ENCODE data around the gene DDX4.
"Not testable (repeated sequence)": the region's sequence is repeated elsewhere in the genome, so short reads cannot be mapped to it uniquely, and the experiment has no call there.

Gene DDX4

DNA sequence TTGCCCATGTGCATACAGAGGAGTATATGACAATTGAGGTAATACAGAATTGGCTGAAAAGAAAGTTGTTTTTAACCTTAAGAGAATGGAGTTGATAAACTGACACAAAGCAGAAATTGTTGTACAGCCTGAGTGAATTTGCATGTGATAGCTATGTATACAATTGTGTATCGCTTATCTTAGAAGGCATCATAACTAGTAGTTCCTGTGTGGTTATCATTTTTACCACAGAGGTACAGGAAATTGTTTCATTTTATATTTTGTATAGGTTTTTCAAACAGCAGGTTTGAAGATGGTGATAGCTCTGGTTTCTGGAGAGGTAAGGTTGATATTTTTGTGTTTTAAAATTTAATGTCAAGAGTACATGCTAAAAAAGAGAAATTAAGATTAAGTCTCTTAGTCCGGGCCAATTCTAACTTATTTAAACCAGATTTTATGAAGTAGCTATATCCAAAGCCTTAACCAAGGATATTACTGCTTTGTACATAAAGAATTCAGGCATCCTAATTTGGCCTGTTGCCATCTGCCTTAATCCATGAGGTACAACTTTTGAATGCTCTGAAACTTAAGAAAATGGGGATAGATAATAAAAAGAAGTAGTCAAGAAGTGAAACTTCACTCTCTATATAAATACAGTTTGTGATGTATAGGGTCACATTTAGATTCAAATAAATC, 26.0 kb downstream of the DDX4 start:
- no peak for DNase-seq (ENCODE audit: extremely low spot score)
- POLR2A ChIA-PET: no interaction called here
- TF ChIP-seq, protein P1, sequence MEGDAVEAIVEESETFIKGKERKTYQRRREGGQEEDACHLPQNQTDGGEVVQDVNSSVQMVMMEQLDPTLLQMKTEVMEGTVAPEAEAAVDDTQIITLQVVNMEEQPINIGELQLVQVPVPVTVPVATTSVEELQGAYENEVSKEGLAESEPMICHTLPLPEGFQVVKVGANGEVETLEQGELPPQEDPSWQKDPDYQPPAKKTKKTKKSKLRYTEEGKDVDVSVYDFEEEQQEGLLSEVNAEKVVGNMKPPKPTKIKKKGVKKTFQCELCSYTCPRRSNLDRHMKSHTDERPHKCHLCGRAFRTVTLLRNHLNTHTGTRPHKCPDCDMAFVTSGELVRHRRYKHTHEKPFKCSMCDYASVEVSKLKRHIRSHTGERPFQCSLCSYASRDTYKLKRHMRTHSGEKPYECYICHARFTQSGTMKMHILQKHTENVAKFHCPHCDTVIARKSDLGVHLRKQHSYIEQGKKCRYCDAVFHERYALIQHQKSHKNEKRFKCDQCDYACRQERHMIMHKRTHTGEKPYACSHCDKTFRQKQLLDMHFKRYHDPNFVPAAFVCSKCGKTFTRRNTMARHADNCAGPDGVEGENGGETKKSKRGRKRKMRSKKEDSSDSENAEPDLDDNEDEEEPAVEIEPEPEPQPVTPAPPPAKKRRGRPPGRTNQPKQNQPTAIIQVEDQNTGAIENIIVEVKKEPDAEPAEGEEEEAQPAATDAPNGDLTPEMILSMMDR (IDR thresholded peaks at IDR 0.05; ENCODE audit: control extremely low read depth, extremely low read depth, low read depth, missing control alignments): no peak
- CTCF ChIA-PET: no interaction called here

DNA sequence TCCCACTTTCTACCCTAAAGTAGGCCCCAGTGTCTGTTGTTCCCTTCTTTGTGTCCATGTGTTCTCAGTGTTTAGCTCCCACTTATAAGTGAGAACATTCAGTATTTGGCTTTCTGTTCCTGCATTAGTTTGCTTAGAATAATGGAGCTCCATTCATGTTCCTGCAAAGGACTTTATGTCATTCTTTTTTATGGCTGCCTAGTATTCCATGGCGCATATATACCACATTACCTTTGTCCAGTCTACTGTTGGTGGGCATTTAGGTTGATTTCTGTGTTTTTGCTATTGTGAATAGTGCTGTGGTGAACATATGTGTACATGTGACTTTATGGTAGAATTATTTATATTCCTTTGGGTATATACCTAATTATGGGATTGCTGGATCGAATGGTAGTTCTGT, 30.4 kb downstream of the DDX4 start:
- DNase-seq (ENCODE audit: extremely low spot score): no peak
- TF ChIP-seq, protein P1 (IDR thresholded peaks at IDR 0.05; ENCODE audit: control extremely low read depth, extremely low read depth, low read depth, missing control alignments): no peak
- ChIA-PET POLR2A (no interaction called here), CTCF (no interaction called here)

DNA sequence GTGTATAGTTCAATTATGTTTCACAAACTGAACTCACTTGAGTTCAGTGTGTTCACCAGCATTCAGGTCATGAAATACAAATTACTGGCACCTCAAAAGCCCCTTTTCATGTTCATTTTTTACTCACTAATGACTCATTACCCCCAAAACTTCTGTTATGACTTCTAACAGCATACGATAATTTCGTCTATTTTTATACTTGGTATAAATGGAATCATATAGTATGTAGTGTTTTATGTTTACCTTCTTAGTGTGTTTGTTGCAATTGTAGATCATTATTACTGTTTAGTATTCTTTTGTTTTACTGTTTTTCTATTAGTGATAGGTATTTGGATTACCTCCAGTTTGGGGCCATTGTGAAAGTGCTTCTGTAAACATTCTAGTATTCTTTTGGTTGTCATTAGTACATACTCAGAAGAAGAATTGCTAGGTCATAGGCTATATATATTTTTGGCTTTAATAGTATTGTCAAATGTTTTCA, 33.4 kb downstream of the DDX4 start:
- TF ChIP-seq, protein P1 (IDR thresholded peaks at IDR 0.05; ENCODE audit: control extremely low read depth, extremely low read depth, low read depth, missing control alignments): no peak
- POLR2A ChIA-PET: no interaction called here
- CTCF ChIA-PET: interaction anchor here (0.6 kb wide), 1 partner anchor 466 kb away, joined by 3 read pairs; no protein-coding TSS in a partner anchor
- peak; percentile 22 for DNase-seq (ENCODE audit: extremely low spot score)

DNA sequence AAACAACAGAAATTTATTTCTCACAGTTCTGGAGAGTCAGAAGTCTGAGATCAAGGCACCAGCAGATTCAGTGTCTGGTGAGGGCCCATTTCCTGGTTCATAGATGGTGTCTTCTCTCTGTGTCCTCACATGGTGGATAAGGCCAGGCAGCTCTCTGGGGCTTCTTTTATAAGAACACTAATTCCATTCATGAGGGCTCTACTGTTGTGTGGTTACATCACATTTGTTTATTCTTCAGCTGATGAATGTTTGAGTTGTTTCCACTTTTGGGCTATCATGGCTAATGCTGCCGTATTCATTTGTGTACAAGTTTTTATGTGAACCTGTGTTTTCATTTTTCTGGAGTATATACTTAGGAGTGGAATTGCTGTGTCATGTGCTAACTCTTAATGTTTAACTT, 35.2 kb downstream of the DDX4 start:
- TF ChIP-seq, protein P1 (IDR thresholded peaks at IDR 0.05; ENCODE audit: control extremely low read depth, extremely low read depth, low read depth, missing control alignments): no peak
- ChIA-PET POLR2A (no interaction called here), CTCF (interaction anchor here (0.9 to 1.0 kb wide), 2 partner anchors 13 to 33 kb away, joined by 3 read pairs; no protein-coding TSS in a partner anchor)
- no peak for DNase-seq (ENCODE audit: extremely low spot score)

DNA sequence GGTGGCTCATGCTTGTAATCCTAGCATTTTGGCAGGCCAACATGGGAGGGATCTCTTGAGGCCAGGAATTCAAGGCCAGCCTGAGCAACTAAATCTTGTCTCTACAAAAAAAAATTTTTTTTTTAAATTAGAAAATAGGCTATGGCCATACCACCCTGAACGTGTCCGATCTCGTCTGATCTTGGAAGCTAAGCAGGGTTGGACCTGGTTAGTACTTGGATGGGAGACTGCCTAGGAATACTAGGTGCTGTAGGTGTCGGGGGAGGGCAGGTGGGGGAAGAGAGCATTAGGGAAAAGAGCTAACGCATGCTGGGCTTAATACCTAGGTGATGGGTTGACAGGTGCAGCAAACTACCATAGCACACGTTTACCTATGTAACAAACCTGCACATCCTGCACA, 39.5 kb downstream of the DDX4 start:
- CTCF ChIA-PET: interaction anchor here (1.1 kb wide), 1 partner anchor 37 kb away, joined by 3 read pairs; no protein-coding TSS in a partner anchor
- TF ChIP-seq, protein P1 (IDR thresholded peaks at IDR 0.05; ENCODE audit: control extremely low read depth, extremely low read depth, low read depth, missing control alignments): no peak
- POLR2A ChIA-PET: no interaction called here
- no peak for DNase-seq (ENCODE audit: extremely low spot score)

DNA sequence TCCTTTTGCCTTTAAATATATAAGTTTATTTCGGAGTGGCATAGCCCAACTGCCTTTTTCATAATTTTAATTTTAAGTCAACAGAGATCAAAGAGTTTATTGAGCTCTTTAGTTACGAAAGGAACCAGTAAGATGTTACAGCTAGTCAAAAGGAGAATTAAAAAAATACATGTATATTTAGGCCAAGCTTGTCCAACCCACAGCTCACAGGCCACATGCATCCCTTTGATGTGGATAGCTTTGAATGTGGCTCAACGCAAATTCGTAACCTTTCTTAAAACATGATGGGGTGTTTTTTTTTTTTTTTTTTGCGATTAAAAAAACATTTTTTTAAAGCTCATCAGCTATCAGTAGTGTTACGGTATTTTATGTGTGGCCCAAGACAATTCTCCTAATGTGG, 63.1 kb downstream of the DDX4 start:
- TF ChIP-seq, protein P1 (IDR thresholded peaks at IDR 0.05; ENCODE audit: control extremely low read depth, extremely low read depth, low read depth, missing control alignments): no peak
- ChIA-PET POLR2A (no interaction called here), CTCF (interaction anchor here (0.9 kb wide), 1 partner anchor 10 kb away, joined by 3 read pairs; no protein-coding TSS in a partner anchor)
- DNase-seq (ENCODE audit: extremely low spot score): no peak

DNA sequence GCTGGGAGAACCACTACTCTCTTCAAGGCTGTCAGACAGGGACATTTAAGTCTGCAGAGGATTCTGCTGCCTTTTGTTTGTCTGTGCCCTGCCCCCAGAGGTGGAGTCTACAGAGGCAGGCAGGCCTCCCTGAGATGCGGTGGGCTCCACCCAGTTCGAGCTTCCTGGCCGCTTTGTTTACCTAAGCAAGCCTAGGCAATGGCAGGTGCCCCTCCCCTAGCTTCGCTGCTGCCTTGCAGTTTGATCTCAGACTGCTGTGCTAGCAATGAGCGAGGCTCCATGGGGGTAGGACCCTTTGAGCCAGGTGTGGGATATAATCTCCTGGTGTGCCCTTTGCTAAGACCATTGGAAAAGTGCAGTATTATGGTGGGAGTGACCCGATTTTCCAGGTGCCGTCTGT, 71.0 kb downstream of the DDX4 start:
- POLR2A ChIA-PET; CTCF ChIA-PET; DNase-seq (ENCODE audit: extremely low spot score): not testable (repeated sequence)

DNA sequence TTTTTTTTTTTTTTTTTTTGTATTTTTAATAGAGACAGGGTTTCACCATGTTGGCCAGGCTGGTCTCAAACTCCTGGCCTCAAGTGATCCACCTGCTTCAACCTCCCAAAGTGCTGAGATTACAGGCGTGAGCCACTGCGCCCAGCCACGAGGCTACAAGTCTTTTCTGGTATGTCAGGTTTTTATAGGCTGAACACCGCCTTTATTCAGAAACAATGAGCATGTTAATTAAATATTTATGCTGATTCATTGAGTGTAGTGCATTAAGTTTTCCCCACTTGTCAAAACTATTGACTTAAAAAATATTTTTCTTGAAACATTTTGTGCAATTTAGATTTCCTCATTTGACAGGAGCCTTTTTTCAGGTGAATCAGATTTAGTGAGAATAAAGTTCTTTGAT, 78.1 kb downstream of the DDX4 start:
- CTCF ChIA-PET; POLR2A ChIA-PET; DNase-seq (ENCODE audit: extremely low spot score): not testable (repeated sequence)
